Endodermal cell (in vitro differentiated cells): ENCODE data around the gene ADAR. TPM values are rescaled to one million over a fixed set of nuclear protein-coding genes. Genes with fewer than 3 reads are reported as not detected.
"Not testable (repeated sequence)": the region's sequence is repeated elsewhere in the genome, so short reads cannot be mapped to it uniquely, and the experiment has no call there.

ENCODE experiments used
- DNase-seq: peaks from one replicate; pipeline ENCODE4 v3.0.0-alpha.2; 2017
- H3K27ac ChIP-seq: 2 replicates; pipeline ENCODE4 v1.5.1; 2013; ENCODE audit warnings: mild to moderate bottlenecking, low read depth, low read length, moderate library complexity
- H3K27me3 ChIP-seq: 2 replicates; pipeline ENCODE4 v1.6.1; 2013; ENCODE audit warnings: mild to moderate bottlenecking, low read length, moderate library complexity; ENCODE audit not compliant: insufficient read depth, control insufficient read depth, poor library complexity, severe bottlenecking
- H3K36me3 ChIP-seq: 2 replicates; pipeline ENCODE4 v1.7.0; 2013; ENCODE audit warnings: mild to moderate bottlenecking, low read length, moderate library complexity; ENCODE audit not compliant: control insufficient read depth, insufficient read depth
- H3K4me1 ChIP-seq: one replicate; pipeline ENCODE4 v1.7.0; 2013; ENCODE audit warnings: low read length; ENCODE audit not compliant: control insufficient read depth, insufficient read depth
- H3K4me3 ChIP-seq: 2 replicates; pipeline ENCODE4 v1.5.1; 2013; ENCODE audit warnings: mild to moderate bottlenecking, low read length, moderate library complexity
- H3K9ac ChIP-seq: 2 replicates; pipeline ENCODE4 v1.6.1; 2013; ENCODE audit warnings: mild to moderate bottlenecking, low read length, moderate library complexity; ENCODE audit not compliant: poor library complexity, severe bottlenecking; ENCODE audit errors: extremely low read depth
- H3K9me3 ChIP-seq: 2 replicates; pipeline ENCODE4 v1.6.1; 2013; ENCODE audit warnings: mild to moderate bottlenecking, low read length, moderate library complexity; ENCODE audit not compliant: control insufficient read depth
- H3K27ac Mint-ChIP-seq: 2 replicates; pipeline ENCODE4 v1.8.0; 2020; ENCODE audit warnings: mixed read lengths
- H3K27me3 Mint-ChIP-seq: 2 replicates; pipeline ENCODE4 v1.8.0; 2021; ENCODE audit warnings: mild to moderate bottlenecking, mixed read lengths; ENCODE audit not compliant: insufficient read depth
- H3K36me3 Mint-ChIP-seq: 2 replicates; pipeline ENCODE4 v1.8.0; 2020; ENCODE audit warnings: low read depth, mixed read lengths
- H3K4me1 Mint-ChIP-seq: 2 replicates; pipeline ENCODE4 v1.8.0; 2020; ENCODE audit warnings: mixed read lengths
- H3K4me3 Mint-ChIP-seq: 2 replicates; pipeline ENCODE4 v1.8.0; 2020; ENCODE audit warnings: mild to moderate bottlenecking, moderate library complexity, mixed read lengths
- H3K9me3 Mint-ChIP-seq: 2 replicates; pipeline ENCODE4 v1.8.0; 2020; ENCODE audit warnings: mild to moderate bottlenecking, mixed read lengths
- CTCF ChIP-seq: fragments of 200-600 bp; sonication (generic); conservative IDR thresholded peaks from 2 replicates; pipeline ENCODE4 v1.5.0; 2021; ENCODE audit warnings: antibody characterized with exemption, mild to moderate bottlenecking
- WGBS, 2 experiments: methylation state at CpG; one replicate each; pipeline versions ENCODE4 v1.1.5 to v1.1.7; 2013; ENCODE audit warnings: missing lambda C conversion rate in 2 of 2, mixed read lengths in 1 of 2; ENCODE audit not compliant: insufficient coverage in 1 of 2, insufficient read length in 1 of 2; 5-methylcytosine and 5-hydroxymethylcytosine counted together
- total RNA-seq, 2 donors: library from RNA; stranded (reverse); fragmentation: NEBNext Ultra II Directional in 1 of 2; extraction: Animal tissue kit (Norgen Biotek cat#: 25700) in 1 of 2; gene quantifications; 2 replicates in 1 of 2; 3 replicates in 1 of 2; pipeline ENCODE4 v1.2.1, GENCODE V29; 2021

ADAR gene
- total RNA-seq, 2 donors from 2014 or later = 148 to 166 TPM

GRCh38 chr1:154652893-154653292 lies 44.9 kb upstream of the ADAR start:
- Histone ChIP-seq H3K9ac (no peak overlapping the region), H3K36me3 (no peaks in the 10 kb centered on the region), H3K4me1 (no peaks in the 10 kb centered on the region), H3K9me3 (no peaks in the 10 kb centered on the region), H3K4me3 (no peak overlapping the region), H3K27me3 (no peaks in the 10 kb centered on the region), H3K27ac (no peak overlapping the region)
- no peaks in the 10 kb centered on the region for H3K9me3 Mint-ChIP-seq
- no peak for DNase-seq
- no peak overlapping the region for H3K27ac Mint-ChIP-seq
- no peak for TF ChIP-seq CTCF
- H3K27me3 Mint-ChIP-seq = no peaks in the 10 kb centered on the region
- H3K4me1 Mint-ChIP-seq = no peaks in the 10 kb centered on the region
- no peaks in the 10 kb centered on the region for H3K36me3 Mint-ChIP-seq
- no peak overlapping the region for H3K4me3 Mint-ChIP-seq

- H3K4me1 Mint-ChIP-seq, H3K9ac ChIP-seq, H3K36me3 ChIP-seq, H3K4me3 Mint-ChIP-seq, H3K27me3 ChIP-seq, H3K27me3 Mint-ChIP-seq, H3K36me3 Mint-ChIP-seq, H3K27ac ChIP-seq, H3K4me3 ChIP-seq, DNase-seq, H3K9me3 ChIP-seq, H3K4me1 ChIP-seq, H3K9me3 Mint-ChIP-seq, H3K27ac Mint-ChIP-seq: not testable (repeated sequence)
- 98 to 100% methylated on average over 1 to 3 of the region's 3 CpGs for WGBS, 2 experiments
These were observed 36.7 kb upstream of the ADAR start for GRCh38 chr1:154644724-154645123.

- H3K4me3 ChIP-seq = no peak overlapping the region
- H3K27me3 ChIP-seq = no peaks in the 10 kb centered on the region
- H3K27ac Mint-ChIP-seq = no peak overlapping the region
- no peaks in the 10 kb centered on the region for H3K36me3 ChIP-seq
- peaks cover 22% of the 10 kb centered on the region for H3K9me3 ChIP-seq
- H3K4me3 Mint-ChIP-seq = no peak overlapping the region
- H3K4me1 ChIP-seq = no peaks in the 10 kb centered on the region
- H3K4me1 Mint-ChIP-seq = no peaks in the 10 kb centered on the region
- WGBS, 2 experiments = 100% methylated on average over 1 of the region's 1 CpG; no CpG with 5 or more reads in 1 of the 2 experiments
- no peaks in the 10 kb centered on the region for H3K36me3 Mint-ChIP-seq
- H3K27me3 Mint-ChIP-seq = peaks cover 6% of the 10 kb centered on the region
- H3K27ac ChIP-seq = no peak overlapping the region
- TF ChIP-seq CTCF = no peak
- peaks cover 22% of the 10 kb centered on the region for H3K9me3 Mint-ChIP-seq
- no peak overlapping the region for H3K9ac ChIP-seq
- DNase-seq = no peak
These were observed 33.5 kb upstream of the ADAR start for GRCh38 chr1:154641534-154641933.

GRCh38 chr1:154639876-154640275 lies 31.9 kb upstream of the ADAR start:
- Histone ChIP-seq H3K36me3 (no peaks in the 10 kb centered on the region), H3K4me3 (no peak overlapping the region), H3K27me3 (no peaks in the 10 kb centered on the region), H3K4me1 (no peaks in the 10 kb centered on the region), H3K9me3 (peaks cover 22% of the 10 kb centered on the region), H3K27ac (no peak overlapping the region), H3K9ac (no peak overlapping the region)
- TF ChIP-seq CTCF = no peak
- H3K4me3 Mint-ChIP-seq = no peak overlapping the region
- no peak overlapping the region for H3K27ac Mint-ChIP-seq
- H3K27me3 Mint-ChIP-seq = peaks cover 6% of the 10 kb centered on the region
- H3K36me3 Mint-ChIP-seq = no peaks in the 10 kb centered on the region
- no peaks in the 10 kb centered on the region for H3K4me1 Mint-ChIP-seq
- H3K9me3 Mint-ChIP-seq = peaks cover 22% of the 10 kb centered on the region
- no peak for DNase-seq
